GM18526 (cell line): Measurements from ENCODE around the gene RFTN1.

Experiments used
- POLR2A ChIP-seq: IDR thresholded peaks from 3 replicates; pipeline ENCODE4 v1.6.1; 2011; ENCODE audit not compliant: insufficient read length; ENCODE audit errors: extremely low read depth

RFTN1 gene

DNA sequence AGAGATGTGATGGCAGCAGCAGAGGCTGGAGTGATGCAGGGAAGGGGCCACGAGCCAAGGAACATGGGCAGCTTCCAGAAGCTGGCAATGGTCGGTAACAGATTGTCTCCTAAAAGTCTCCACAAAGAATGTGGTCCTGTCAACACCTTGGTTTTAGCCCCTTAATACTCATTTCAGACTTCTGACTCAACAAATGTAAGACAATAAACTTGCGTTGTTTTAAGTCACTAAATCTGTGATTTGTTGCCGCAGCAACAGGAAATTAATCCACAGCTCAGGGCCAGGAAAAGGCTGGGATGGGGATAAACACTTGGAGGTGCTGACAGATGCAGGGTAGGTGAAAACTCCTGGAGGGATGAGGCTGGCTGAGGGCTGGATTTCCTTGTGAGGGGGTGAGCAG lies 178.6 kb downstream of the RFTN1 start:
- TF ChIP-seq POLR2A: no peak

DNA sequence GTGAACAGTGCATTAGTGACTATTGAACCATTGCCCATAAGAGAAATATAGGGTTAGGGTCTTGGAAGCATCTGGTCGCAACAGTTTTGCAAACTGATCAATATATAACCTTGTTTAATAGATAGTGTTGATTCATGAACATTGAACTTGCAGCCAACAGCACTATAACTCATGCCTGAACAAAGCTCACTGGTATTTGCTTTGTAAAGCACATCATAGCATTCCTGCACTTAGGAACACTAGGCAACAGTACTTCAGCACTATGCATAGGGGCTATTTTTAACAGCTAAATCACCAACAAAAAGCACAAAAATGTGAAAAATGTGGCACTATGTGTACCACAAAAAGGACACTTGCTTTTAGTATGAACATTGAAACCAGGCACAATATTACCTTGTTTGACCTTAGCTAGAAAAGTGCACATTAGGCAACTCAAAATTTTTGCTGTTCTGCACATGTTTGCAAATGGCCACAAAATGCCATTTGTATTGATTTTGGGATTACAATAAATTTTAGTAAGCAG lies 180.5 kb downstream of the RFTN1 start:
- no peak for TF ChIP-seq POLR2A

DNA sequence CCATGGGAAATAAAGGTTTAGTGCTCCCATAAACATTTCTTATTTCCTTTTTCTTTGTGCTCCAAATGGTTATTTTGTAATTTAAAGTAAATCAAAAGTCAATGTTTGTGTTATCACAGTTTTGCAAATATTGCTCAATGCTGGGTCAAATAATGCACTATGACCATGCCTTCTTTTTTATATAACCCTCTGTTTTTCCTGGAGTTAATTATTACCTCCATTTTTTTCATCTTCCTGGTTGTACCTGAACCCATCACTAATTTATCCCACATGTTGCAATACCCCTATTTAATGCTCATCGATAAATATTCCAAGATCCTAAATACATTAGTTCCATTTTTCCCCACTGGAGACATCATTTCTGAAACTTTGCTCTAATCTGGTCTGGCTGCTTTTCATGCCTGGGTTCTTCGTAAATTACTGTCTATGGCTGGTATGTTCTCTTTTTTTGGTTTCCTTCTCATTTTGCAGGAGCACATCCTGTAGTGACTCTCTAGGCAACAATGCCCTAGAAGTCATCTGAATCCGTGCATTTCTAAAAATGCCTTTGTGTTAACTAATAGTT lies 182.1 kb downstream of the RFTN1 start:
- no peak for TF ChIP-seq POLR2A

DNA sequence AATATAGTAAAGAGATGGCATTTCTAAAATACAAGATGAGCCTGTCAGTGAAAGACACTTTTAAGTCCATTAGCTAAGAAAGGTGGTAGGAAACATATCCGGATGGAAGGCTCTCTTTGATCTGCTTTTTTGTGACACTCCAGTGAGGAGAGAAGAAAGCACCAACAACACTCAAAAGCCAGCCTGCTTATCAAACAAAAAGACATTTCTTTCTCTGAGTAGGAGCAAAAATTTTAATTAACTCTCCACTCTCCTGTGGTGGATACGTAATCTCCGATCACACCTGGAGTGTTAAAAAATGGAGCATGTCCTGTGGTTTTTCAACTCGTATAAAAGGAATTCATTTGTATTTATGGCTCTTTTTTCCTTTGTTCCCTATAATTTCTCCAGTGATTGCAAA lies 183.1 kb downstream of the RFTN1 start:
- TF ChIP-seq POLR2A: no peak

DNA sequence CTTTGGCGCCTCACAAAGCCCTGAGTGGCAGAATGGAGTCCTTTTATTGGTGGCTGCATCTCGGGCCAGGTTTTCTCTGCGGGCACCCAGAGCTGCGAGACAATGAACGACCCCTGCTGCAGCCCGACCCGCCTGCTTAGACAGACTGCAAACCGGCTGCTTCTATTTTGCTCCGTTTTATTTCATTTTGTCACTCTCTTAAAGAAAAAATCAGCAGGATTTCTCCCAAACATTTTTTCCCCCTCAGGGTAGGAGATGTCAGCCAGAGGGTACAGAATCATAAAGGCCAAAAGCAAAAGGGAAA lies 183.7 kb downstream of the RFTN1 start:
- no peak for TF ChIP-seq POLR2A

DNA sequence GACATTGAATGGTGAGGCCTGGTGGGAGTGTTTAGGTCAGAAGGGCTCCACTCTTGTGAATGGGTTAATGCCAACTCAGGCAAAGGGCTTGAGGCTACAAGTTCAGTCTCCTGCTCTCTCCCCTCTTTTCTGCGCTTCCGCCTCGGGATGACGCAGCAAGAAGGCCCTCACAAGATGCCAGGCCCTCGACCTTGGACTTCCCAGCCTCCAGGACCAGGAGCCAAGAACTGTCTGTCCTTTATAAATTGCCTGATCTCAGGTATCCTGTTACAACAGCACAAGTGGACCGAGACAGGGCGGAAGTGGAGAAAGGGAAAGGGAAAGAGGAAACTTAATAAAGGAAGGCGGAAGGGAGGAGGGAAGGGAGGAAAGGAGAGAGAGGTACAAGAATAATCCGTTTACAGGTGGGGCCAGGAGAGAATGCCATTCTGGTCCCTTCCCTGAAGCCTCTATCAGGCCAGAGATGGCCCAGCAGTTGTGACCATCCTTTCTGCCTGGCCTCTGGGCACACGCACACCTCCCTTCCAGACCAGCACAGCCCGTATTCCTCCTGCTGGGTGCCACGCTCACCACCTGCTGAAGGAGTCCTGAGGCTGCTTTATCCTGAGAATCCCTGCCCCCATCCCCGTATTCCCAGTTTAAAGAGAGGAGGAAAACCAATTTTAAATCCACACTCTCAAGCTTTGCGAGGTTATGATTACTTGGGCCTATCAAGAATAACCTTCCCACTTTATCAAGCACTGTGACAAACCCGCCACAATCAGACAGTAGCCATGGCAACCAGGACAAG lies 184.3 kb downstream of the RFTN1 start:
- no peak for TF ChIP-seq POLR2A

DNA sequence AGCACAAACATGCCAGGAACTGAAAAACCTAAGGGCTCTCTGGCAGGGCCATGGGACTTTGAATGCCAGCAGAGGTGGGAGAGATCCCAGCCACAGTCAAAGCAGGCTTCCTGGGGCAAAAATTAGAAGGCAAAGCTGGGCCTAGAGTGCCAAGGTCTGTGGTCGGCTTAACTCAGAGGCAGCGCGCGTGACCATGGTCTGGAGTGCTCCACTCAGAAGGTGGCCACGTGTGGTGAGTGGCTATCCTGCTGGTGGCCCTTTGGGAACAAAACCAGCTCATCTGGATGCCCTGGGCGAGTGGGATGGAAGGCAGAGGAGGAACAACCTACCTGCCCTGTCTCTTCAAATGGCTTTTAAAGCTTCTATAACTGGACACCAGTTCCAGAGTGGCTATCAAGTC lies 185.4 kb downstream of the RFTN1 start:
- TF ChIP-seq POLR2A: no peak

DNA sequence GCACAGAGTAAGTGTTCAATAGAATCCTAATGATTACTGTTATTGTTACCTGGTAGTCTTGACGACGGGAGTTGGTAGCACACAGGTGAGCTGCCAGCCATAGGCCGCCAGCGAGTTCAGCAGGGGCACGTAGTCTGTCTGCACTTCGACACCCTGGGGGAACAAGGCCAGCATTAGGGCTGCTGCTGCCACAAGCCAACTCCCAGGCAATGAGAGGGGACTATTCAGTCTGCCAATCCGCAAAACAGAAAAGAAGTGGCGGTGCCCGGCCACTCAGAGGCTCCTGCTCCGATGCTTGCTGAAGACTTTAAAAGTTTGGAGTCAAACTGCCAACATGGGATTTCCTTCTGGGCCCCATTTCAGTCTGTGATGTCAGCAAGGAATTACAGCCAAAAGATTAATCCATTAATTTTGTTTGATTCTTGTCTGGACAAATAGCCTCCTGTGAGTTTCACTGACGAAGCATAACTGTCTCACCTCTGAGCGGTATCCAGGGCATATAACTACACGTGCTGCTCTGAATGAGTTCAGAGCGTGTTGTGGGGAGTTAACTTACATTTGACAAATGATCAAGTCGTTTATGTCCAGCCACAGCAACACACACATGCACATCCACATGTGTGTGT lies 186.7 kb downstream of the RFTN1 start:
- no peak for TF ChIP-seq POLR2A

DNA sequence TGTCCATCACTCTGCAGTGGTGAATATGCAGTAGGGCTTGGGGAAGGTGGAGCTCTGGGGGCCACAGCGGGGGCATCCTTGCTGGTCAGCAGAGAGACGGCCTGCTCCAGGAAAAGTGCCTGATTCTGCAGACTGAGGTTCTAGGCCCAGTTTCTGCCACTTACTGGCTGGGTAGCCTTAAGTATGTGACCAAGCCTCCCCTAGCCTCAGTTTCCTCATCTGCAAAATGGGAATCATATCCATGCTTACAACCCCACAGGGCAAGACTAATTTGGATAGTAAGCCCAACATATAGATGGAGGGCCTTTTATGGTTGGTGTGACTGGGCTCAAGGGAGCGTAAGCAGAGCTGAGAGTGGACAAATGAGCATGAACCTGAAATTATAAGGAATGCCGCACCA lies 187.6 kb downstream of the RFTN1 start:
- no peak for TF ChIP-seq POLR2A

DNA sequence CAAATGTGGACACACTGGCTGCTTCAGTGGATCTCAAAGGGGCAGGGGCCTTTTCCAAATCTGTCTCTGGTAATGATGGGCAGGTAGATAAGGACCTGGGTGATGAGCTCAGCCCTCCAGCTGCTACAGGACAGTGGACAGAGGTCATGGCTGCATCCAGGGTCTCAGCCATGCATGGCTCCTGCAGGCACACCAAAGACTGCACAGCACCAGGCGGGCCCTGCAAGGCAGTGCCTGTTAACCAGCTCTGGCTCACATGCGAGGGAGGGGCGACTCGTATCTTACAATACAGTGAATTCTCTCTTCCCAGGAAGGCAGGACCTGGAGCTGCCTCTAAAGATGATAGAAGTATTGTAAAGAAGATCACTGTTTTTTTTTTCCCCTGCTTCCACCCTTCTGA lies 189.8 kb downstream of the RFTN1 start:
- TF ChIP-seq POLR2A: no peak

DNA sequence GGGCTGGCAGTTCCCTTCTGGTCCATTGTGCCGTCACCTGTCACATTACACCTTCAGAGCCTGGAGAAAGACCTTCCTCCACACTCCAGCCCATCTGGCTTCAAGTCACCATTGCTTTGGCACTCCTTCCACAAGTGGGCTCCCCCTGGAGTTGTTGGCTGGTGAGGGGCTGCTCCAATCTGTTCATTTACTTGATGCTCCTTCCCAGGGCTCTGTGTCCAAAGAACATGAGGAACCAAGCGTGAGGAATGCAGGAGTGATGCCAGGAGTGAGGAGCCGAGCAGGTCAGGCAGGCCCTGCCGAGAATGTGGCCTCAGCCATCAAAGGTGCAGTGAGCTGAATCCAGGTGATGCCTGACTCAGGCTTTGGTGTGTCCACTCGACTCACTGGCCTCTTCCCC lies 191.3 kb downstream of the RFTN1 start:
- peak; percentile 15 for TF ChIP-seq POLR2A

DNA sequence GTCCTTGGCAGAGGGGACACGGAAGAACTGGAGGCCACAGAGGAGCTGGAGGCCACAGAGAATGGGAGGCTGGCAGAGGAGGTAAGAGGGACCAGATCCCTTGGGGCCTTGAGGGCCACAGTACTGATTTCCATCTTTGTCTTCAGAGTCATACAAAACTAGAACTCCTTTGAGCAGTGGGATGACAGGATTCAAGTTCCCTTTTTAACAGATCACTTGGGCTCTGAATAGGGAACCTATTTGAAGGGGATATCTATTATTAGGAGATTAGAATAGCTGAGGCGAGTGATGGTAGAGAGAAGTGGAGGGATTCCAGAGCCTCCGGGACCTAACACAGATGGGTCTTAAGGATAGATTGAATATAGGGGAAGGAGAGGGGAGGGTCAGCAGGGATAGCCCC lies 192.8 kb downstream of the RFTN1 start:
- TF ChIP-seq POLR2A: no peak

DNA sequence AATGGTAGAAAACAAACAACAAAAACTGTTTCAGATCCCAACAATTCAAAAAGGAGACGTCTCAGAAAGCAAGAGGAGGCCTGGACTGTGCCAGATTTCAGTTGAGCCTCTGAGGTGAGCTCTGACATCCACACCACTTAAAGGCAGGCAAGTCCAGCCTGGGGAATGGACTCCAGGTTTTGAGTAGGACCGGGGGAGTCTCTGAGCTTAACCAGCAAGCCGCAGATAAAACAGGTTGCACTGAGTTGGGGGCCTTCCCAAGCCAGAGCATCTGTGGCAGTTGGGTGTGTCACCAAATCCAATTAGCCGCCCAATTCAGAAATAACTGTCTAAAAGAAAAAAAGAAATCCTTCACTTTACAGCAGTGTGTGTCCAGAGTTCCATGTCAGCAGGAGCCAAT lies 193.8 kb downstream of the RFTN1 start:
- no peak for TF ChIP-seq POLR2A

DNA sequence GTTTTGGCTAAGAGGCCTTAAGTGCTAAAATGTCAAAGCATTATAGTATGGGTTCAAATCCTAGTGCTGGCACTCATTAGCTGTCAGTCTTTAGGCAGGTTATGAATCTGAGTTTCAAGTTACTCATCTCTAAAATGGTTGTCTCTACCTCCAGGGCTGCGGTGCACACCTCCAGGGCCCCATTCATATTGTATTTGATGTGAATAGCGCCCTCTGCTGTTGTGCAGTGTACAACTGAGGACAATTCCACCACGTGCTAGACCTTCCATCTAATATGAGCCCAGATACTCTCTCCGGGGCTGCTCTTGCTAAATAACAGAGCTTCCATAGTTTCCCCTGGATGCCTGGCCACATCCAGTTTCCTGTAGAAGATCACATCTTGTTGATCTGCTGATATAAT lies 194.2 kb downstream of the RFTN1 start:
- TF ChIP-seq POLR2A: no peak

DNA sequence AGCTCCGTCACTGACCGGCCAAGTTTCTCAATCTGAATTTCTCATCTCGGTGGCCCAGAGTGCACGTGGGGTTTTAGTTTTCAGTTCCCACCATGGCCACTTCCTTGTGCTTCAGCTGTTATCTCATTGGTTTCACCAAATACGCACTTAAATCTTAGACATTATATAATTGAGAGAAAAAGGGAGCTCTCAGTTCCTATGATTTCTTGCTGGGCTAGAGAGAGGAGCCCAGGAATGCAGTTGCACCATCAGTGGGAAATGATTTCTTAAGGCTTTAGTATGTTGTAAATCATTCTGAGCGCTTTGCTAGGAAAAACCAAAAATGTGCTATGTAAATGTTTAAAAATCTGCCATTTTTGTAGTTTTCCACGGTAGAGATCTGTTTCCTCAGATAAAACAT lies 195.3 kb downstream of the RFTN1 start:
- TF ChIP-seq POLR2A: no peak

DNA sequence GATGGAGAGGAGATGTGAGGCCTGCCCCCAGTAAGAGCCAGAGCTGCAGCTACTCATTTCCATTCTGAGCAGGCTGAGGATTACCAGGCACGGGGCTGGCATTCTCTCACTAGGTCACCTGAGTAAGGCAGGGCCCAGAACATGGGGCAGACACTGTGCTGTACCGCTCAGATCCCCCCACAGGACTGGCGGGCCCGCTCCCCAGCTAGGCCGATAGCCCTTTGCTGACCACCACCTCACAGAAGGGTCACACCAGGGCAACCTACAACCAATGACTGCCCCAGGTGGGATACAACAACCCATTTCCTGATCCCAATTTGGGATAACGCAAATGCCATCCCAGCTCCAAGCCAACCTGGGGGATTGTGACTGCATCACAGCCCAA lies 195.9 kb downstream of the RFTN1 start:
- no peak for TF ChIP-seq POLR2A
